Brain microvascular endothelial cell (primary cell): ENCODE measurements around the gene DDX56.
"Not testable (repeated sequence)": the region's sequence is repeated elsewhere in the genome, so short reads cannot be mapped to it uniquely, and the experiment has no call there.

ENCODE experiments used
- DNase-seq: peaks from one replicate; pipeline ENCODE4 v3.0.0-alpha.2; 2020
- H3K27ac ChIP-seq: fragments of 250-450 bp; sonication (Bioruptor Pico); 2 replicates; pipeline ENCODE4 v1.5.1; 2020; ENCODE audit warnings: mild to moderate bottlenecking, moderate library complexity
- H3K27me3 ChIP-seq: fragments of 250-450 bp; sonication (Bioruptor Pico); replicated peaks from 2 replicates; pipeline ENCODE4 v1.5.1; 2020; ENCODE audit warnings: mild to moderate bottlenecking
- H3K36me3 ChIP-seq: fragments of 250-450 bp; sonication (Bioruptor Pico); replicated peaks from 2 replicates; pipeline ENCODE4 v1.5.1; 2020; ENCODE audit warnings: mild to moderate bottlenecking
- H3K4me3 ChIP-seq: 2 replicates; pipeline ENCODE4 v1.5.1; 2011; ENCODE audit warnings: low read depth, mild to moderate bottlenecking, control low read depth, low read length, moderate library complexity
- CTCF ChIP-seq: IDR thresholded peaks from 2 replicates; pipeline ENCODE4 v1.5.1; 2011; ENCODE audit warnings: low read depth, mild to moderate bottlenecking, moderate library complexity, low read length, control low read depth, inconsistent platforms; ENCODE audit errors: missing control alignments
- in situ Hi-C: cut with HindIII; loops from 2 replicates; pipeline ENCODE4 v1.10.0; 2017; ENCODE audit warnings: low sequenced_read_pairs, low pct_ligation_motif_present

The DDX56 gene

GRCh38 chr7:44602576-44602910 lies 28.8 kb upstream of the DDX56 start:
- Histone ChIP-seq H3K36me3 (no peaks in the 10 kb centered on the region), H3K4me3 (no peak overlapping the region), H3K27me3 (no peaks in the 10 kb centered on the region), H3K27ac (no peak overlapping the region)
- no peak for DNase-seq
- TF ChIP-seq CTCF = no peak
- in situ Hi-C loops = no loop called here

GRCh38 chr7:44599222-44599621 lies 25.5 kb upstream of the DDX56 start:
- Histone ChIP-seq H3K36me3 (no peaks in the 10 kb centered on the region), H3K27ac (no peak overlapping the region), H3K27me3 (no peaks in the 10 kb centered on the region), H3K4me3 (no peak overlapping the region)
- in situ Hi-C loops = no loop called here
- DNase-seq = no peak
- no peak for TF ChIP-seq CTCF

GRCh38 chr7:44597181-44597580 lies 23.5 kb upstream of the DDX56 start:
- H3K27me3 ChIP-seq, DNase-seq, in situ Hi-C loops, H3K36me3 ChIP-seq, H3K4me3 ChIP-seq, H3K27ac ChIP-seq: not testable (repeated sequence)

GRCh38 chr7:44595934-44596635 lies 22.4 kb upstream of the DDX56 start:
- no peak overlapping the region for H3K27ac ChIP-seq
- H3K27me3 ChIP-seq = no peaks in the 10 kb centered on the region
- in situ Hi-C loops = no loop called here
- no peak for TF ChIP-seq CTCF
- H3K4me3 ChIP-seq = no peak overlapping the region
- DNase-seq = no peak
- no peaks in the 10 kb centered on the region for H3K36me3 ChIP-seq

GRCh38 chr7:44590910-44591309 lies 17.2 kb upstream of the DDX56 start:
- H3K27ac ChIP-seq = no peak overlapping the region
- no peak for TF ChIP-seq CTCF
- in situ Hi-C loops = no loop called here
- no peak overlapping the region for H3K4me3 ChIP-seq
- no peaks in the 10 kb centered on the region for H3K27me3 ChIP-seq
- H3K36me3 ChIP-seq = no peaks in the 10 kb centered on the region
- no peak for DNase-seq

GRCh38 chr7:44587843-44588711 lies 14.4 kb upstream of the DDX56 start:
- no peaks in the 10 kb centered on the region for H3K27me3 ChIP-seq
- no peak overlapping the region for H3K4me3 ChIP-seq
- no peaks in the 10 kb centered on the region for H3K36me3 ChIP-seq
- in situ Hi-C loops = no loop called here
- no peak overlapping the region for H3K27ac ChIP-seq
- TF ChIP-seq CTCF = peak; percentile 48
- DNase-seq = peak; percentile 63
